ENCODE data around the gene S100A1. TPM values are rescaled to one million over a fixed set of nuclear protein-coding genes. Genes with fewer than 3 reads are reported as not detected.

S100A1 gene
- total and polyA plus RNA-seq, 10 of the 15 experiments (the other 5 are each of a cell fraction or from before 2014, with no cell fraction given) = 0.13 to 0.29 TPM; not detected in 8

GRCh38 chr1:153638261-153638660 lies 10.0 kb downstream of the S100A1 start:
- BruUV-seq (replicated peaks) = no TSS peak
- intact Hi-C loops (cut with micrococcal nuclease; ENCODE audit: unreplicated experiment) (no loop called here), in situ Hi-C loops (cut with MboI) (no loop called here)
- Histone ChIP-seq H3K27ac (ENCODE audit: control insufficient read depth, insufficient read depth) (no peak overlapping the region), H3K9ac (ENCODE audit: control insufficient read depth, insufficient read depth, low read length) (no peak overlapping the region), H3K9me3 (replicated peaks; ENCODE audit: control insufficient read depth, insufficient read depth, low read length) (no peaks in the 10 kb centered on the region), H3K36me3 (ENCODE audit: control insufficient read depth in 2 of 2, insufficient read depth in 2 of 2, low read length in 1 of 2) (peaks cover 5 to 47% of the 10 kb centered on the region in 2 experiments), H3K4me2 (ENCODE audit: control insufficient read depth, insufficient read depth) (no peak overlapping the region), H2AFZ (ENCODE audit: control insufficient read depth, low read depth, low read length) (no peak overlapping the region), H4K20me1 (ENCODE audit: control insufficient read depth, insufficient read depth) (no peaks in the 10 kb centered on the region), H3K79me2 (ENCODE audit: control insufficient read depth, insufficient read depth, low read length) (peaks cover 33% of the 10 kb centered on the region), H3K27me3 (replicated peaks in 1 of 2; ENCODE audit: control insufficient read depth in 2 of 2, insufficient read depth in 2 of 2, low read length in 1 of 2) (no peaks in the 10 kb centered on the region), H3K4me3 (no peak overlapping the region), H3K4me1 (ENCODE audit: control insufficient read depth, insufficient read depth, low read length) (peaks cover 4% of the 10 kb centered on the region)
- FAIRE-seq (no peak), ATAC-seq (no peak), DNase-seq (ENCODE audit: low read depth, low spot score) (no peak)
- POLR2A ChIA-PET = interaction anchor here (0.7 to 1.8 kb wide), 5 partner anchors 9 to 94 kb away, joined by 3 to 6 read pairs (median 6); no protein-coding TSS in a partner anchor
- CTCF ChIA-PET = interaction anchor here (0.7 to 1.7 kb wide), 9 partner anchors 10 to 633 kb away, joined by 3 to 6 read pairs (median 3); partner anchors contain the start of genes S100A1 and S100A13
- RAD21 ChIA-PET (ENCODE audit: unreplicated experiment) = interaction anchor here (1.4 to 2.4 kb wide), 3 partner anchors 10 to 127 kb away, joined by 3 to 7 read pairs (median 6); partner anchors contain the start of genes S100A1 and S100A13
- SMC1A ChIA-PET (ENCODE audit: uncharacterized antibody, unreplicated experiment) = interaction anchor here (1.0 to 1.8 kb wide), 4 partner anchors 14 to 107 kb away, joined by 3 to 5 read pairs (median 3); no protein-coding TSS in a partner anchor
- 99% methylated on average over 6 of the region's 6 CpGs for WGBS (ENCODE audit: insufficient coverage, insufficient replicate concordance, low lambda C conversion rate, missing lambda C conversion rate)
- no peak for TF ChIP-seq POLR2AphosphoS2 (IDR thresholded peaks at IDR 0.05; ENCODE audit: low read depth, low read length)
- TF ChIP-seq KDM1A (IDR thresholded peaks at IDR 0.05; ENCODE audit: borderline replicate concordance) = no peak
- no peak for TF ChIP-seq RUNX3 (IDR thresholded peaks at IDR 0.05; ENCODE audit: low read length)
- TF ChIP-seq MAX (IDR thresholded peaks at IDR 0.05; ENCODE audit: low read depth, low read length) = no peak
- TF ChIP-seq, protein P1, sequence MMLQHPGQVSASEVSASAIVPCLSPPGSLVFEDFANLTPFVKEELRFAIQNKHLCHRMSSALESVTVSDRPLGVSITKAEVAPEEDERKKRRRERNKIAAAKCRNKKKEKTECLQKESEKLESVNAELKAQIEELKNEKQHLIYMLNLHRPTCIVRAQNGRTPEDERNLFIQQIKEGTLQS (IDR thresholded peaks at IDR 0.05; ENCODE audit: borderline replicate concordance, extremely low read depth, low read depth, low read length) = no peak
- TF ChIP-seq, protein P2, sequence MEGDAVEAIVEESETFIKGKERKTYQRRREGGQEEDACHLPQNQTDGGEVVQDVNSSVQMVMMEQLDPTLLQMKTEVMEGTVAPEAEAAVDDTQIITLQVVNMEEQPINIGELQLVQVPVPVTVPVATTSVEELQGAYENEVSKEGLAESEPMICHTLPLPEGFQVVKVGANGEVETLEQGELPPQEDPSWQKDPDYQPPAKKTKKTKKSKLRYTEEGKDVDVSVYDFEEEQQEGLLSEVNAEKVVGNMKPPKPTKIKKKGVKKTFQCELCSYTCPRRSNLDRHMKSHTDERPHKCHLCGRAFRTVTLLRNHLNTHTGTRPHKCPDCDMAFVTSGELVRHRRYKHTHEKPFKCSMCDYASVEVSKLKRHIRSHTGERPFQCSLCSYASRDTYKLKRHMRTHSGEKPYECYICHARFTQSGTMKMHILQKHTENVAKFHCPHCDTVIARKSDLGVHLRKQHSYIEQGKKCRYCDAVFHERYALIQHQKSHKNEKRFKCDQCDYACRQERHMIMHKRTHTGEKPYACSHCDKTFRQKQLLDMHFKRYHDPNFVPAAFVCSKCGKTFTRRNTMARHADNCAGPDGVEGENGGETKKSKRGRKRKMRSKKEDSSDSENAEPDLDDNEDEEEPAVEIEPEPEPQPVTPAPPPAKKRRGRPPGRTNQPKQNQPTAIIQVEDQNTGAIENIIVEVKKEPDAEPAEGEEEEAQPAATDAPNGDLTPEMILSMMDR (IDR thresholded peaks at IDR 0.05 in 2 of 3, conservative IDR thresholded peaks at IDR 0.05 in 1 of 3; ENCODE audit: control insufficient read depth in 2 of 3, extremely low read depth in 1 of 3, insufficient read depth in 1 of 3, low read depth in 3 of 3, low read length in 3 of 3) = no peak
- no peak for TF ChIP-seq SRF (IDR thresholded peaks at IDR 0.05; ENCODE audit: low read depth in 2 of 2, low read length in 2 of 2)
- TF ChIP-seq, protein P3, sequence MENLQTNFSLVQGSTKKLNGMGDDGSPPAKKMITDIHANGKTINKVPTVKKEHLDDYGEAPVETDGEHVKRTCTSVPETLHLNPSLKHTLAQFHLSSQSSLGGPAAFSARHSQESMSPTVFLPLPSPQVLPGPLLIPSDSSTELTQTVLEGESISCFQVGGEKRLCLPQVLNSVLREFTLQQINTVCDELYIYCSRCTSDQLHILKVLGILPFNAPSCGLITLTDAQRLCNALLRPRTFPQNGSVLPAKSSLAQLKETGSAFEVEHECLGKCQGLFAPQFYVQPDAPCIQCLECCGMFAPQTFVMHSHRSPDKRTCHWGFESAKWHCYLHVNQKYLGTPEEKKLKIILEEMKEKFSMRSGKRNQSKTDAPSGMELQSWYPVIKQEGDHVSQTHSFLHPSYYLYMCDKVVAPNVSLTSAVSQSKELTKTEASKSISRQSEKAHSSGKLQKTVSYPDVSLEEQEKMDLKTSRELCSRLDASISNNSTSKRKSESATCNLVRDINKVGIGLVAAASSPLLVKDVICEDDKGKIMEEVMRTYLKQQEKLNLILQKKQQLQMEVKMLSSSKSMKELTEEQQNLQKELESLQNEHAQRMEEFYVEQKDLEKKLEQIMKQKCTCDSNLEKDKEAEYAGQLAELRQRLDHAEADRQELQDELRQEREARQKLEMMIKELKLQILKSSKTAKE (IDR thresholded peaks at IDR 0.05; ENCODE audit: low read depth, poor library complexity, severe bottlenecking) = no peak
- no peak for TF ChIP-seq BCLAF1 (IDR thresholded peaks at IDR 0.05)
- no peak for TF ChIP-seq ZNF687 (IDR thresholded peaks at IDR 0.05)
